GM21390 (cell line): ENCODE measurements around the gene KLHL2.
A peak's percentile ranks its signal among the peaks of the same experiment; 100 is the strongest.
"Not testable (repeated sequence)": the region's sequence is repeated elsewhere in the genome, so short reads cannot be mapped to it uniquely, and the experiment has no call there.

Source experiments
- ATAC-seq: cut with Tn5 transposase; IDR thresholded peaks from one replicate; pipeline ENCODE4 v1.9.1; 2021; ENCODE audit not compliant: unreplicated experiment

Gene KLHL2

GRCh38 chr4:165229490-165230200, 22.3 kb downstream of the KLHL2 start:
- ATAC-seq = not testable (repeated sequence)

- peak; percentile 62 for ATAC-seq
Measured at GRCh38 chr4:165232623-165233433, 25.5 kb downstream of the KLHL2 start.

- no peak for ATAC-seq
Measured at GRCh38 chr4:165234766-165235165, 27.4 kb downstream of the KLHL2 start.

GRCh38 chr4:165236852-165237251, 29.5 kb downstream of the KLHL2 start:
- ATAC-seq = not testable (repeated sequence)

- ATAC-seq = peak; percentile 63
Measured at GRCh38 chr4:165238041-165238640, 30.8 kb downstream of the KLHL2 start.

GRCh38 chr4:165240761-165241160, 33.4 kb downstream of the KLHL2 start:
- ATAC-seq = peak; percentile 42

- ATAC-seq = not testable (repeated sequence)
Measured at GRCh38 chr4:165244148-165244547, 36.8 kb downstream of the KLHL2 start.

GRCh38 chr4:165244587-165245186, 37.3 kb downstream of the KLHL2 start:
- ATAC-seq = not testable (repeated sequence)

GRCh38 chr4:165248102-165248501, 40.7 kb downstream of the KLHL2 start:
- ATAC-seq = no peak

- ATAC-seq = not testable (repeated sequence)
Measured at GRCh38 chr4:165248904-165249303, 41.5 kb downstream of the KLHL2 start.

- ATAC-seq = not testable (repeated sequence)
Measured at GRCh38 chr4:165254771-165255170, 47.4 kb downstream of the KLHL2 start.

- peak; percentile 99 for ATAC-seq
Measured at GRCh38 chr4:165255439-165255838, 48.1 kb downstream of the KLHL2 start.

GRCh38 chr4:165256074-165256659, 48.8 kb downstream of the KLHL2 start:
- ATAC-seq = not testable (repeated sequence)

GRCh38 chr4:165259776-165260175, 52.4 kb downstream of the KLHL2 start:
- ATAC-seq = not testable (repeated sequence)

GRCh38 chr4:165262306-165262705, 54.9 kb downstream of the KLHL2 start:
- ATAC-seq = not testable (repeated sequence)

GRCh38 chr4:165263466-165263865, 56.1 kb downstream of the KLHL2 start:
- not testable (repeated sequence) for ATAC-seq

GRCh38 chr4:165269931-165270330, 62.6 kb downstream of the KLHL2 start:
- ATAC-seq = not testable (repeated sequence)

- not testable (repeated sequence) for ATAC-seq
Measured at GRCh38 chr4:165273443-165273842, 66.1 kb downstream of the KLHL2 start.

GRCh38 chr4:165275357-165275756, 68.0 kb downstream of the KLHL2 start:
- ATAC-seq = not testable (repeated sequence)

GRCh38 chr4:165279531-165279930, 72.2 kb downstream of the KLHL2 start:
- ATAC-seq = not testable (repeated sequence)

- not testable (repeated sequence) for ATAC-seq
Measured at GRCh38 chr4:165284697-165285096, 77.3 kb downstream of the KLHL2 start.
